ENCODE results near the gene UBXN1. TPM values are rescaled to one million over a fixed set of nuclear protein-coding genes. Genes with fewer than 3 reads are reported as not detected.
"Not testable (repeated sequence)": the region's sequence is repeated elsewhere in the genome, so short reads cannot be mapped to it uniquely, and the experiment has no call there.

Gene UBXN1
- total RNA-seq, 1 experiment from 2014 or later, result 143 TPM

- no TSS peak for BruUV-seq (replicated peaks)
- peak overlapping the region; percentile 4 for H3K27ac ChIP-seq (ENCODE audit: low read depth, low read length, poor library complexity, severe bottlenecking)
- H3K4me3 ChIP-seq (ENCODE audit: low read depth, low read length, poor library complexity, severe bottlenecking), result no peak overlapping the region
- ChIA-PET POLR2A (ENCODE audit: low non-redundant PET) (no interaction called here), CTCF (interaction anchor here (0.5 to 2.0 kb wide), 7 partner anchors 14 to 356 kb away, joined by 3 to 11 read pairs (median 5); no protein-coding TSS in a partner anchor)
- H3K36me3 ChIP-seq (ENCODE audit: insufficient read depth, low read length, poor library complexity, severe bottlenecking), result peaks cover 39% of the 10 kb centered on the region
- DNase-seq (ENCODE audit: low spot score), result peak; percentile 91
- H3K9me3 ChIP-seq (ENCODE audit: low read depth, low read length, poor library complexity, severe bottlenecking), result no peaks in the 10 kb centered on the region
- TF ChIP-seq EZH2 (IDR thresholded peaks at IDR 0.05; ENCODE audit: borderline replicate concordance, low read depth, low read length, poor library complexity, severe bottlenecking) (no peak), CTCF (conservative IDR thresholded peaks at IDR 0.05; ENCODE audit: low read depth, low read length) (peak; percentile 98)
- intact Hi-C loops (cut with micrococcal nuclease; ENCODE audit: unreplicated experiment), result loop anchor here (1.0 kb wide), 1 partner anchor 299 kb away; no protein-coding TSS in a partner anchor
- H3K27me3 ChIP-seq (replicated peaks; ENCODE audit: insufficient read depth, low read depth, low read length, poor library complexity), result no peaks in the 10 kb centered on the region
- H3K4me1 ChIP-seq (ENCODE audit: insufficient read depth, low read length, poor library complexity, severe bottlenecking), result peaks cover 5% of the 10 kb centered on the region
Observed at GRCh38 chr11:62694455-62695167, 15.7 kb upstream of the UBXN1 start.

GRCh38 chr11:62693624-62694023, 14.8 kb upstream of the UBXN1 start:
- BruUV-seq (replicated peaks); POLR2A ChIA-PET (ENCODE audit: low non-redundant PET); DNase-seq (ENCODE audit: low spot score); H3K27ac ChIP-seq (ENCODE audit: low read depth, low read length, poor library complexity, severe bottlenecking); H3K9me3 ChIP-seq (ENCODE audit: low read depth, low read length, poor library complexity, severe bottlenecking); H3K4me3 ChIP-seq (ENCODE audit: low read depth, low read length, poor library complexity, severe bottlenecking); H3K27me3 ChIP-seq (replicated peaks; ENCODE audit: insufficient read depth, low read depth, low read length, poor library complexity): not testable (repeated sequence)
- Histone ChIP-seq H3K36me3 (ENCODE audit: insufficient read depth, low read length, poor library complexity, severe bottlenecking) (peaks cover 39% of the 10 kb centered on the region), H3K4me1 (ENCODE audit: insufficient read depth, low read length, poor library complexity, severe bottlenecking) (peaks cover 12% of the 10 kb centered on the region)
- intact Hi-C loops (cut with micrococcal nuclease; ENCODE audit: unreplicated experiment), result loop anchor here (1.0 kb wide), 1 partner anchor 298 kb away; no protein-coding TSS in a partner anchor
- CTCF ChIA-PET, result interaction anchor here (0.5 to 2.0 kb wide), 5 partner anchors 13 to 299 kb away, joined by 3 to 11 read pairs (median 6); no protein-coding TSS in a partner anchor

GRCh38 chr11:62689421-62690183, 10.7 kb upstream of the UBXN1 start, which contains the start of gene LRRN4CL:
LRRN4CL (minus strand) TSS chr11:62689530; CDS start chr11:62688508, 1,022 bp downstream.
- peaks cover 39% of the 10 kb centered on the region for H3K36me3 ChIP-seq (ENCODE audit: insufficient read depth, low read length, poor library complexity, severe bottlenecking)
- peak; percentile 72 for DNase-seq (ENCODE audit: low spot score)
- no peaks in the 10 kb centered on the region for H3K9me3 ChIP-seq (ENCODE audit: low read depth, low read length, poor library complexity, severe bottlenecking)
- intact Hi-C loops (cut with micrococcal nuclease; ENCODE audit: unreplicated experiment), result no loop called here
- no peaks in the 10 kb centered on the region for H3K27me3 ChIP-seq (replicated peaks; ENCODE audit: insufficient read depth, low read depth, low read length, poor library complexity)
- no peak within 1 kb of the TSS for H3K4me3 ChIP-seq (ENCODE audit: low read depth, low read length, poor library complexity, severe bottlenecking)
- POLR2A ChIA-PET (ENCODE audit: low non-redundant PET), result interaction anchor here (0.6 kb wide), 1 partner anchor 49 kb away, joined by 13 read pairs; no protein-coding TSS in a partner anchor
- H3K4me1 ChIP-seq (ENCODE audit: insufficient read depth, low read length, poor library complexity, severe bottlenecking), result peaks cover 12% of the 10 kb centered on the region
- TF ChIP-seq CTCF (conservative IDR thresholded peaks at IDR 0.05; ENCODE audit: low read depth, low read length) (no peak), EZH2 (IDR thresholded peaks at IDR 0.05; ENCODE audit: borderline replicate concordance, low read depth, low read length, poor library complexity, severe bottlenecking) (no peak)
- CTCF ChIA-PET, result no interaction called here
- BruUV-seq (replicated peaks), result no TSS peak
- H3K27ac ChIP-seq (ENCODE audit: low read depth, low read length, poor library complexity, severe bottlenecking), result peak within 1 kb of the TSS; percentile 63
